D721Med (cell line): ENCODE data around the gene C16orf54.
"Not testable (repeated sequence)": the region's sequence is repeated elsewhere in the genome, so short reads cannot be mapped to it uniquely, and the experiment has no call there.

Experiments used
- DNase-seq: peaks from one replicate; pipeline ENCODE4 v3.0.0; 2011; ENCODE audit warnings: low spot score; ENCODE audit not compliant: insufficient read length
- FAIRE-seq: peaks from 2 replicates; lab custom pipeline; 2011; peaks lifted over from hg19 to GRCh38; lab: Jason Lieb, UNC
- TF ChIP-seq, protein P1 (sequence below): IDR thresholded peaks from 2 replicates; pipeline ENCODE4 v1.5.1; 2012; ENCODE audit warnings: mild to moderate bottlenecking, control low read depth; ENCODE audit not compliant: insufficient read depth; ENCODE audit errors: missing control alignments

Gene C16orf54

DNA sequence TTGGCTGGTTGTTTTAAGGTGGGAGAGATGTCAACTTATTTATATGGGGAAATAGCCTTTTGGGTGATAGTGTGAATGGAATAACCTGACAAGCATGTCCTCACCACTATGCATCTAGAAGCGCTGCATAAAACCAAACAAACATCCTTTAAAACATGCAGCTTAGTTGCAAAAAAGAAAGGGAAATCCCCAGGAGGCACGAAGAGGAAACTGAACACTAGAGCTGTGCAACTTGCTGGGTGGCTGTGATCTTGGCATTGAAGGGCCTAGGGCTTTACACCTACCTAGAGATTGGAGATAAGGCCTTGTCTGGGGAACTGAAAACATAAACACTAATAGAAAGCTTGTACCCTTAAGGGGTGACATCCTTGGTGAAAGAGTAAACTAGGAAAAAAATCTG is 7.3 kb downstream of the C16orf54 start:
- no peak for DNase-seq
- TF ChIP-seq, protein P1, sequence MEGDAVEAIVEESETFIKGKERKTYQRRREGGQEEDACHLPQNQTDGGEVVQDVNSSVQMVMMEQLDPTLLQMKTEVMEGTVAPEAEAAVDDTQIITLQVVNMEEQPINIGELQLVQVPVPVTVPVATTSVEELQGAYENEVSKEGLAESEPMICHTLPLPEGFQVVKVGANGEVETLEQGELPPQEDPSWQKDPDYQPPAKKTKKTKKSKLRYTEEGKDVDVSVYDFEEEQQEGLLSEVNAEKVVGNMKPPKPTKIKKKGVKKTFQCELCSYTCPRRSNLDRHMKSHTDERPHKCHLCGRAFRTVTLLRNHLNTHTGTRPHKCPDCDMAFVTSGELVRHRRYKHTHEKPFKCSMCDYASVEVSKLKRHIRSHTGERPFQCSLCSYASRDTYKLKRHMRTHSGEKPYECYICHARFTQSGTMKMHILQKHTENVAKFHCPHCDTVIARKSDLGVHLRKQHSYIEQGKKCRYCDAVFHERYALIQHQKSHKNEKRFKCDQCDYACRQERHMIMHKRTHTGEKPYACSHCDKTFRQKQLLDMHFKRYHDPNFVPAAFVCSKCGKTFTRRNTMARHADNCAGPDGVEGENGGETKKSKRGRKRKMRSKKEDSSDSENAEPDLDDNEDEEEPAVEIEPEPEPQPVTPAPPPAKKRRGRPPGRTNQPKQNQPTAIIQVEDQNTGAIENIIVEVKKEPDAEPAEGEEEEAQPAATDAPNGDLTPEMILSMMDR, result no peak
- no peak for FAIRE-seq

DNA sequence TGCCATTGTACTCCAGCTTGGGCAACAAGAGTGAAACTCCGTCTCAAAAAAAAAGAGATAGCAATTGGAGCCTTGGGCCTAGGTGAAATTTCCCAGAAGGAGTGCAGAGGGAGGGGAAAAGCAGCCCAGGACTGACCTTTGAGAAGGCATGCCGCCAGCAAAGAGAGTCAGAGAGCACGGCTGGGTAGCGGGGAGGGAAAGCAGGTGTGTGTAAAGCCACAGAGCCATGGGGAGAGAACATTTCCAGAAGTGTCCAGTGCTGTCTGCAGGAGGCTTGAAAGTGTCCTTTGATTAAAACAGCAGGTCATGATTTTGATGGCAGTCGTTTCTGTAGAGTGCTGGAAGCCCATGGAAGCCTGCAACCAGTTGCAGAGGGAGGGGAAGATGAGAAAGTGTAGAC is 8.1 kb downstream of the C16orf54 start:
- TF ChIP-seq, protein P1, result no peak
- no peak for DNase-seq
- no peak for FAIRE-seq

DNA sequence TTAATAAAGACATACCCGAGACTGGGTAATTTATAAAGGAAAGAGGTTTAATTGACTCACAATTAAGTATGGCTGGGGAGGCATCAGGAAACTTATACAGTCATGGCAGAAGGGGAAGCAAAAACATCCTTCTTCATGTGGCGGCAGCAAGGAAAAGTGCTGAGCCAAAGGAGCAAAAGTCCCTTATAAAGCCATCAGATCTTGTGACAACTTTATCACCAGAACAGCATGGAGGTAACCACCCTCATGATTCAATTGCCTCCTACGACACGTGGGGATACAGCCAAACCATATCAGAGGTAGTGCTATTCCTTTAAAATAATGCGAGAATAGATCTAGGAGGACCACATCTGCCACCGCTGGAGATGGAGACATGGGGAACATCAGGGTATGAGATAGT is 9.0 kb downstream of the C16orf54 start:
- TF ChIP-seq, protein P1, result no peak
- no peak for DNase-seq
- no peak for FAIRE-seq

DNA sequence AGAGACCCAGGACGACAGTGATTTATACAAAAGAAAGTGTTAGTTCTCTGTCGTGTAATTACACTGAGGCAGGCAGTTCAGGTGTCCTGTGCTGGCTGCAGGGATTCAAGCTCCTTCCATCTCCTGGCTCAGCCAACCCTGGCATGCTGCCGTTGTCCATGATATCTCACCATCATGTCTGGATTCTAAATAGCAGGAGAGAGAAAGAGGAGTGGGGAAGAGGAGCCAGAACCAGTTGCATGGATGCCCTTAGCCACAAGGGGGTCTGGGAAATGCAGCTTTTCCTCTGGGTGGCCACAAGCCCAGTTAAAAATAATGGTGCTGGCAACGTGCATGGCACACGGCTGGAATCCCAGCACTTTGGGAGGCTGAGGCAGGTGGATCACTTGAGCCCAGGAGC is 9.7 kb downstream of the C16orf54 start:
- DNase-seq (no peak), FAIRE-seq (no peak)
- TF ChIP-seq, protein P1, result no peak

DNA sequence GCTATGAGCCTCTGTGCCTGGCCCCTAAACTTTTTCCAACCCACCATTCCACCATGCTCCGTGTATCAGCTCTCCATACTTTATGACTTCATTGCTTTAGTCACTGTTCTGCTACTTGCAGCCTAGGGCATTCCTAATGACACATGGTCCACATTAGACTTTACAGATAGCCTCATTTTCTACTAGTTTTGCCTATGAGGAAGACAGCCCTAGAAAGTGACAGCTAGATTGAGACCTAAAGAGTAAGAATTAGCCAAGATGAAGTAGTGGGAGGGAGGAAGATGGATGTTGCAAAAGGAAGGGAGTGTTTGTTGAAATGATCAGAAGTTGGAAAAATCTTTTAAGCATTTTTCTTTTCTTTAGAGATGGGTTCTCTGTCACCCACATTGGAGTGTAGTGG is 11.0 kb downstream of the C16orf54 start:
- TF ChIP-seq, protein P1, result no peak
- DNase-seq (no peak), FAIRE-seq (no peak)

DNA sequence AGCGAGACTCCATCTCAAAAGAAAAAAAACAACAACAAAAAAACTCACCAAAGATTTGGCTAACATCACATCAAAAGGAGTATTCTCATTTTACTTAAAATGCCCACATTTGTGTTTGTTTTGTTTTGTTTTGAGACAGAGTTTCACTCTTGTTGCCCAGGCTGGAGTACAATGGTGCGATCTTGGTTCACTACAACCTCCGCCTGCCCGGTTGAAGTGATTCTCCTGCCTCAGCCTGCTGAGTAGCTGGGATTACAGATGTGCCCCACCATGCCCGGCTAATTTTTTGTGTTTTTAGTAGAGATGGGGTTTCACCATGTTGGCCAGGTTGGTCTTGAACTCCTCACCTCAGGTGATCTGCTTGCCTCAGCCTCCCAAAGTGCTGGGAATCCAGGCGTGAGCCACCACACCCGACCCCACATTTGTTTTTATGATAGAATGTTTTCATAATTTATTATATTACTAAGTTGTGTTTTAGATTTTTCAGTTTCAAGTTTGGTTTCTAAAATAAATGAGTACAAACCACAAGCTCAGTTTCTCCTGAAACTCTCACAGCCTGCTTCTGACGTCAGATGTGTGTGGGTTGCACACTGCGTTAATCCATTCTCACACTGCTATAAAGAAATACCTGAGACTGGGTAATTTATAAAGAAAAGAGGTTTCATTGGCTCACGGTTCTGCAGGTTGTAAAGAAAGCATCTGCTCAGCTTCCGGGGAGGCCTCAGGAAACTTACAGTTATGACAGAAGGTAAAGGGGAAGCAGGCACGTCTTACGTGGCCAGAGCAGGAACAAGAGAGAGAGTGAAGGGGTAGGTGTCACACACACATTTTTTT is 13.8 kb downstream of the C16orf54 start:
- not testable (repeated sequence) for FAIRE-seq, DNase-seq

DNA sequence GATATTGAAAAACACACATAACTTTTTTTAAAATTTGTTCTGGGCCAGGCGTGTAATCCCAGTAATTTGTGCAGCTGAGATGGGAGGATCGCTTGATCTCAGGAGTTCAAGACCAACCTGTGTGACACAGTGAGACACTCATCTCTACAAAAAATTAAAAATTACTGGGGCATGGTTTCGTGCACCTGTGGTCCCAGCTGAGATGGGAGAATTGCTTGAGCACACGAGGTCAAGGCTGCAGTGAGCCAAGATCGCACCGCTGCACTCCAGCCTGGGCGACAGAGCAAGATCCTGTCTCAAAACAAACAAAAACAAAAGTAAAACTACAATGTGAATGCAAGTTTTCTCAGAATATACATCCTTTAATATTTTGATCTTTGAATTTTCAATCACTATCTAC is 15.1 kb downstream of the C16orf54 start:
- FAIRE-seq, result no peak
- TF ChIP-seq, protein P1, result no peak
- DNase-seq, result no peak
